Lung (tissue), 12 donors: Measurements from ENCODE around the gene STK11. TPM values are rescaled to one million over a fixed set of nuclear protein-coding genes. Genes with fewer than 3 reads are reported as not detected.

Source experiments
- ATAC-seq: fragments of 200-7000 bp; cut with Tn5 transposase; one replicate; pipeline ENCODE4 v1.9.1; 2020; ENCODE audit warnings: moderate number of reproducible peaks; ENCODE audit not compliant: insufficient read depth, low FRiP score
- DNase-seq, 3 donors: peaks; one replicate each; pipeline ENCODE4 v3.0.0-alpha.2; 2013 to 2017
- H3K27ac ChIP-seq, 2 donors: one replicate each; pipeline ENCODE4 v1.5.1; 2013; ENCODE audit warnings: mild to moderate bottlenecking in 2 of 2, moderate library complexity in 2 of 2, control low read depth in 1 of 2, inconsistent platforms in 1 of 2, low read depth in 1 of 2, low read length in 1 of 2
- H3K27me3 ChIP-seq, 3 donors: one replicate each; pipeline ENCODE4 v1.5.1; 2013; ENCODE audit warnings: low read length in 2 of 3; ENCODE audit not compliant: control insufficient read depth in 3 of 3, insufficient read depth in 3 of 3
- H3K36me3 ChIP-seq, 4 donors: one replicate each; pipeline ENCODE4 v1.5.1; 2013; ENCODE audit warnings: low read length in 4 of 4, mild to moderate bottlenecking in 1 of 4, moderate library complexity in 1 of 4; ENCODE audit not compliant: control insufficient read depth in 4 of 4, insufficient read depth in 4 of 4
- H3K4me1 ChIP-seq, 5 donors: one replicate each; pipeline ENCODE4 v1.5.1; 2013; ENCODE audit warnings: low read length in 5 of 5, mild to moderate bottlenecking in 2 of 5, moderate library complexity in 1 of 5; ENCODE audit not compliant: control insufficient read depth in 5 of 5, insufficient read depth in 5 of 5
- H3K4me3 ChIP-seq: one replicate; pipeline ENCODE4 v1.5.1; 2013; ENCODE audit warnings: mild to moderate bottlenecking, control low read depth, moderate library complexity
- H3K9ac ChIP-seq, 2 donors: one replicate each; pipeline ENCODE4 v1.5.1; 2013; ENCODE audit warnings: low read length in 2 of 2, control low read depth in 1 of 2; ENCODE audit not compliant: insufficient read depth in 1 of 2
- H3K9me3 ChIP-seq, 4 donors: one replicate each; pipeline ENCODE4 v1.5.1; 2013; ENCODE audit warnings: low read length in 3 of 4, mild to moderate bottlenecking in 1 of 4, moderate library complexity in 1 of 4; ENCODE audit not compliant: control insufficient read depth in 4 of 4, insufficient read depth in 3 of 4
- CTCF ChIP-seq: IDR thresholded peaks from 2 replicates; pipeline ENCODE4 v1.5.1; 2012; ENCODE audit warnings: mild to moderate bottlenecking; ENCODE audit errors: control extremely low read depth, extremely low read depth
- WGBS, 2 donors: extraction: QIAGEN DNeasy Blood & Tissue Kit; methylation state at CpG; one replicate each; pipeline ENCODE4 v1.1.7; 2013; 5-methylcytosine and 5-hydroxymethylcytosine counted together
- polyA plus RNA-seq, 2 donors: library from polyadenylated mRNA; stranded (reverse); fragments of 200-250 nt; gene quantifications; one replicate each; pipeline ENCODE4 v1.2.1, GENCODE V29; 2013
- total RNA-seq, 2 donors: library from RNA; depleted of rRNA in 1 of 2; stranded (reverse); fragments of >200 nt in 1 of 2; gene quantifications; one replicate each; pipeline ENCODE4 v1.2.1, GENCODE V29; 2014 to 2021
- donor health status: control.
- donor health status: control.
- donor health status: Bipolar disorder and iron deficiency.
- donor health status: healthy.
- donor health status: DM: yes; HTN: yes; CAD: no.

Gene STK11
- total and polyA plus RNA-seq, 4 donors = 43.1 to 59.8 (median 54.6) TPM

DNA sequence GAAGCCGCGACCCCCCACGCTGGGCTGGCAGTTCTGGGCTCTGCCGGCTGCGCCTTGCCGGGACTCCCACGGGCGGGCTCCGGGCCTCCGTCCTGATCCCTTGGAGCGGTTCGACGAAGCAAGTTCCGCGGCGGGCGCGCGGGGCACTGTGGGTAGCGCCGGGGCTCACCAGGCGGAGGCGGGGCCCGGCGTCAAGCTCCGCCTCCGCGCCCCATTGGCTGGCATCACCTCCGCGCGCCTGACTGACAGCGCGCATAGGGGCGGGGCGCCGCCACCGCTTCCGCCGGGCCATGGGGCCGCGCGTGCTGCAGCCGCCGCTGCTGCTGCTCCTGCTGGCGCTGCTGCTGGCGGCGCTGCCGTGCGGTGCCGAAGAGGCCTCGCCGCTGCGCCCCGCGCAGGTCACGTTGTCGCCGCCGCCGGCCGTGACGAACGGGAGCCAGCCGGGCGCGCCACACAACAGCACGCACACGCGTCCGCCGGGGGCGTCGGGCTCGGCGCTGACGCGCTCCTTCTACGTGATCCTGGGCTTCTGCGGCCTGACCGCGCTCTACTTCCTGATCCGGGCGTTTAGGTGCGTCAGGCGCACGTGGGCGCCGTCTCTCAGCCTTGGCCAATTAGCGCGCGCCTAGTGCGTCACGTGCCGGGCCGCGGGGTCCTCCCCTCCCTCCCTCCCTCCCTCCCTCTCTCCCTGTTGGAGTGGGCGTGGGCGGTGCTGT lies 69.8 kb downstream of the STK11 start, which contains the start of gene FAM174C:
FAM174C (plus strand) TSS at position 271 of the 716 bp plus-strand sequence; CDS start at position 291, 20 bp downstream.
- peaks cover 7 to 36% (median 25%) of the 10 kb centered on the region in 5 donors for H3K4me1 ChIP-seq
- DNase-seq = peak; percentile 96 to 98 (median 97)

DNA sequence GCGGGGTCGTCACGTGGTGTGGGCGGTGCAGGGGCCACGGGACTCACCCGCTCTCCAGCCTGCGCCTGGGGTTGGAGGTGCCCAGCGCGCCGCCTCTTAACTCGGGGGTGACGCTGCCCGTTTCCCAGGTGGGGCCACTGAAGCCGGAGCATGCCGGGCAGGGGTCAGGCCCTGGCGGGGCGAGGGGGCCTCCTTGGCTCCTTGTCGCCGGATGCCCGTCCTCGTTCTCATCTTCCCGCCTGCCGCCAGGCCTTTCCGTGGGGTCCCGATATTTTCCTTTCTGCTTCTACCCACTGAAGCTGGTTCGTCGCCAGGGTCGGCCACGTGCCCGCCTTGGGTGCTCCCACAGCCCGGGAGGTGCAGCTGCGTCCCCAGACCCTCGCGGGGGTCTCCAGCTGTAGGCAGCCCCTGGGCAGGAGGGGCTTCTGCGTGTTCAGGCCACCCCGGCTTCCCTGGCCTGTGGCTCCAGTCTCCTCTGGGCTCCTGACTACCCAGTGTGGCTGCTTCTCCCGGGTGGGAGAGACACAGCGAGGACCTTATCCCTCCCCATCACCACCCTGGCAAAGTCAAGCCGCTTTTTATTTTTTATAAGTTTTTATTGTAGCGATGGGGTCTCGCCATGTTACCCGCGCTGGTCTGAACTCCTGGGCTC lies 70.5 kb downstream of the STK11 start:
- Histone ChIP-seq H3K27ac (peak overlapping the region; percentile 96 to 100), H3K4me3 (peak overlapping the region; percentile 43), H3K36me3 (peaks cover 13 to 47% (median 35%) of the 10 kb centered on the region in 4 donors), H3K4me1 (peaks cover 1 to 30% (median 19%) of the 10 kb centered on the region in 5 donors), H3K27me3 (no peaks in the 10 kb centered on the region), H3K9me3 (no peaks in the 10 kb centered on the region), H3K9ac (peak overlapping the region in 1 of 2 donors; percentile 32)
- DNase-seq (no peak), ATAC-seq (no peak)
- 10 to 11% methylated on average over 39 to 43 of the region's 43 CpGs for WGBS, 2 donors
- no peak for TF ChIP-seq CTCF

More for the DNA sequence above, 69.8 kb downstream of the STK11 start, which contains the start of gene FAM174C:
- Histone ChIP-seq H3K27me3 (no peaks in the 10 kb centered on the region), H3K27ac (peak within 1 kb of the TSS; percentile 96 to 100), H3K9ac (peak within 1 kb of the TSS in 1 of 2 donors; percentile 32), H3K9me3 (no peaks in the 10 kb centered on the region), H3K4me3 (peak within 1 kb of the TSS; percentile 51), H3K36me3 (peaks cover 13 to 52% (median 41%) of the 10 kb centered on the region in 4 donors)
- 0% methylated on average over 67 to 98 of the region's 98 CpGs for WGBS, 2 donors
- no peak for TF ChIP-seq CTCF
- peak; percentile 89 for ATAC-seq

- no peak for ATAC-seq
- Histone ChIP-seq H3K4me1 (peaks cover 0 to 24% (median 13%) of the 10 kb centered on the region in 5 donors), H3K27me3 (no peaks in the 10 kb centered on the region), H3K9me3 (no peaks in the 10 kb centered on the region), H3K9ac (no peak overlapping the region), H3K4me3 (no peak overlapping the region), H3K27ac (peak overlapping the region in 1 of 2 donors; percentile 18), H3K36me3 (peaks cover 13 to 42% (median 30%) of the 10 kb centered on the region in 4 donors)
- no peak for DNase-seq
- 47 to 65% methylated on average over 10 of the region's 10 CpGs for WGBS, 2 donors
- no peak for TF ChIP-seq CTCF
Observed at GRCh38 chr19:1276628-1277022, 71.0 kb downstream of the STK11 start.
